Measurements from ENCODE around the gene SYVN1. TPM values are rescaled to one million over a fixed set of nuclear protein-coding genes. Genes with fewer than 3 reads are reported as not detected.

Gene SYVN1
- total and polyA plus RNA-seq, 2 donors (not counting 1 experiment from before 2014, with no cell fraction given) = 187 to 282 TPM

GRCh38 chr11:65102142-65103095 is 31.9 kb downstream of the SYVN1 start:
- Mint-ChIP-seq H3K9me3 (ENCODE audit: insufficient read depth) (no peaks in the 10 kb centered on the region), H3K27me3 (no peaks in the 10 kb centered on the region), H3K4me1 (peaks cover 16% of the 10 kb centered on the region), H3K27ac (no peak overlapping the region), H3K4me3 (no peak overlapping the region)
- no peak overlapping the region for H3K9ac ChIP-seq (ENCODE audit: low read length)
- DNase-seq (no peak), ATAC-seq (ENCODE audit: low read depth) (no peak)
- no peak overlapping the region for H3K27ac ChIP-seq (ENCODE audit: low read length in 2 of 2)
- no peaks in the 10 kb centered on the region for H3K27me3 ChIP-seq (replicated peaks in 1 of 4; ENCODE audit: control extremely low read depth in 1 of 4, control insufficient read depth in 3 of 4, insufficient read depth in 4 of 4, low read length in 3 of 4)
- WGBS (ENCODE audit: insufficient coverage) = 100% methylated on average over 6 of the region's 8 CpGs
- H3K79me2 ChIP-seq (ENCODE audit: control insufficient read depth, insufficient read depth, low read length) = peaks cover 68% of the 10 kb centered on the region
- ChIA-PET CTCF (interaction anchor here (10.2 kb wide), 1 partner anchor 8 kb away, joined by 96 read pairs; the partner anchor contains the start of gene TM7SF2), POLR2A (no interaction called here)
- no peak overlapping the region for H2AFZ ChIP-seq (ENCODE audit: insufficient read depth, low read depth, low read length, poor library complexity, severe bottlenecking)
- peaks cover 28% of the 10 kb centered on the region for H4K20me1 ChIP-seq (ENCODE audit: control insufficient read depth, insufficient read depth, low read length, poor library complexity, severe bottlenecking)
- H3K4me1 ChIP-seq (ENCODE audit: control insufficient read depth in 2 of 2, insufficient read depth in 2 of 2, low read length in 2 of 2) = peaks cover 0 to under 1% of the 10 kb centered on the region in 2 donors
- intact Hi-C loops (cut with micrococcal nuclease) = no loop called here
- no peak overlapping the region for H3K4me3 ChIP-seq (ENCODE audit: control extremely low read depth in 1 of 5, extremely low read depth in 1 of 5, insufficient read depth in 1 of 5, low read depth in 2 of 5, low read length in 4 of 5)
- no peak for TF ChIP-seq CTCF (IDR thresholded peaks at IDR 0.05)
- TF ChIP-seq EZH2 (IDR thresholded peaks at IDR 0.05; ENCODE audit: borderline replicate concordance, insufficient read depth, low read depth, low read length, poor library complexity, severe bottlenecking) = no peak
- no peak overlapping the region for H3K4me2 ChIP-seq (replicated peaks; ENCODE audit: low read depth, low read length, poor library complexity, severe bottlenecking)
- H3K36me3 ChIP-seq (replicated peaks in 1 of 2; ENCODE audit: control extremely low read depth in 1 of 2, control insufficient read depth in 1 of 2, extremely low read depth in 1 of 2, insufficient read depth in 2 of 2, low read length in 1 of 2) = peaks cover 0 to 44% of the 10 kb centered on the region in 2 experiments
- H3K9me3 ChIP-seq (ENCODE audit: control extremely low read depth in 1 of 3, control insufficient read depth in 2 of 3, insufficient read depth in 1 of 3, low read length in 2 of 3) = no peaks in the 10 kb centered on the region
